ENCODE measurements around the gene COA7. TPM values are rescaled to one million over a fixed set of nuclear protein-coding genes. Genes with fewer than 3 reads are reported as not detected.

Gene COA7
- total RNA-seq, 1 donor from 2014 or later = 13.0 TPM

DNA sequence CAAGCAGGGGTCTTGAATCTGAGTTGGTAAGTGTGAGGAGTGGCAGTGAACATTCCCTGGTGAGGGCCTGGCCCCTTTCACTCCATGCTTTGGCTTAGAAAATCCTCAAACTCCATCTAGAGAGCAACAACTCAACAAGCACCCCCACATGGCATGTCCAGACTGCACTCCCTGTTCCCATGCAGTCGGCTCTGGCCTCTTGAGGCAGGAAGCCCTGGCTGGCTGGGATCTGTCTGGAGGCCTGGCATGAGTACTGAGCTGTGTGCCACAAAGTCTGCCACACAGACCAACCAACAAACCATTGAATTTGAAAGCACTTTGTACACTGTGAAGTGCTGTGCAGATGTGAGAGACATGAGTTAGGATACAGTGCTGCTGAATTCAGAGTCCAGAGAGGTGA is 25.2 kb downstream of the COA7 start:
- no peaks in the 10 kb centered on the region for H3K36me3 ChIP-seq
- no peak overlapping the region for H3K4me3 Mint-ChIP-seq
- peak overlapping the region; percentile 87 for H3K27ac Mint-ChIP-seq
- TF ChIP-seq, protein P1, sequence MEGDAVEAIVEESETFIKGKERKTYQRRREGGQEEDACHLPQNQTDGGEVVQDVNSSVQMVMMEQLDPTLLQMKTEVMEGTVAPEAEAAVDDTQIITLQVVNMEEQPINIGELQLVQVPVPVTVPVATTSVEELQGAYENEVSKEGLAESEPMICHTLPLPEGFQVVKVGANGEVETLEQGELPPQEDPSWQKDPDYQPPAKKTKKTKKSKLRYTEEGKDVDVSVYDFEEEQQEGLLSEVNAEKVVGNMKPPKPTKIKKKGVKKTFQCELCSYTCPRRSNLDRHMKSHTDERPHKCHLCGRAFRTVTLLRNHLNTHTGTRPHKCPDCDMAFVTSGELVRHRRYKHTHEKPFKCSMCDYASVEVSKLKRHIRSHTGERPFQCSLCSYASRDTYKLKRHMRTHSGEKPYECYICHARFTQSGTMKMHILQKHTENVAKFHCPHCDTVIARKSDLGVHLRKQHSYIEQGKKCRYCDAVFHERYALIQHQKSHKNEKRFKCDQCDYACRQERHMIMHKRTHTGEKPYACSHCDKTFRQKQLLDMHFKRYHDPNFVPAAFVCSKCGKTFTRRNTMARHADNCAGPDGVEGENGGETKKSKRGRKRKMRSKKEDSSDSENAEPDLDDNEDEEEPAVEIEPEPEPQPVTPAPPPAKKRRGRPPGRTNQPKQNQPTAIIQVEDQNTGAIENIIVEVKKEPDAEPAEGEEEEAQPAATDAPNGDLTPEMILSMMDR (IDR thresholded peaks at IDR 0.05) = no peak
- TF ChIP-seq EZH2phosphoT487 (IDR thresholded peaks at IDR 0.05) (no peak), EZH2 (IDR thresholded peaks at IDR 0.05) (no peak)
- H3K27me3 ChIP-seq = no peaks in the 10 kb centered on the region
- H3K9ac ChIP-seq = no peak overlapping the region
- H4K20me1 ChIP-seq (ENCODE audit: low read depth) = no peaks in the 10 kb centered on the region
- no peak overlapping the region for H3K4me3 ChIP-seq
- no peak overlapping the region for H3K27ac ChIP-seq
- no peak for DNase-seq (ENCODE audit: low spot score)
- no peak overlapping the region for H3K4me2 ChIP-seq
- H3K79me2 ChIP-seq (ENCODE audit: low read depth) = no peaks in the 10 kb centered on the region
- peaks cover 16% of the 10 kb centered on the region for H3F3A ChIP-seq (ENCODE audit: low read depth)
- H3K9me3 Mint-ChIP-seq = no peaks in the 10 kb centered on the region
- no peaks in the 10 kb centered on the region for H3K4me1 ChIP-seq
- peaks cover 11% of the 10 kb centered on the region for H3K4me1 Mint-ChIP-seq
- no peak overlapping the region for H2AFZ ChIP-seq (replicated peaks)
- no peaks in the 10 kb centered on the region for H3K9me3 ChIP-seq (ENCODE audit: low read depth)
- peaks cover 6% of the 10 kb centered on the region for H3K27me3 Mint-ChIP-seq (ENCODE audit: insufficient read depth, low read depth)
- H3K36me3 Mint-ChIP-seq = no peaks in the 10 kb centered on the region

DNA sequence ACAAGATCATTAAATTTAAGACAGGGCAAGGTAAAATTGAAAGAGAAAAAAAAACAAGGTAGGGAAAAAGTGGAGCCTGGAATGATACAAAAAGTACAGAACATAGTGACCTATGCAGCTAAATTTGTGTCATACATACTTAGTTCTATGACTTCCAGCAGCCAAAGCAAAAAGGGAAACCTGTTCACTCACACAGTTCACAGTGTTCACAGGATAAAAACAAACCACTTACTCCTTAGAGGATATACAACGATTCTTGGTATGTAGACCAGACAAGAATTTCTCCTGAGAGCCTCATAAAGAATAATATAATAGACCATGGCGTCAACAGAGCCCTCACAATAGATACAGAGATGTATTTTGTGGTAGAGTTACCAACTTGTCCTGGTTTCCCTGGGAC is 27.5 kb downstream of the COA7 start:
- H3K79me2 ChIP-seq (ENCODE audit: low read depth) = no peaks in the 10 kb centered on the region
- H2AFZ ChIP-seq (replicated peaks) = no peak overlapping the region
- Mint-ChIP-seq H3K36me3 (no peaks in the 10 kb centered on the region), H3K27ac (no peak overlapping the region), H3K9me3 (no peaks in the 10 kb centered on the region), H3K4me1 (peaks cover 25% of the 10 kb centered on the region), H3K4me3 (no peak overlapping the region), H3K27me3 (ENCODE audit: insufficient read depth, low read depth) (peaks cover 7% of the 10 kb centered on the region)
- H3K9me3 ChIP-seq (ENCODE audit: low read depth) = no peaks in the 10 kb centered on the region
- H4K20me1 ChIP-seq (ENCODE audit: low read depth) = no peaks in the 10 kb centered on the region
- no peaks in the 10 kb centered on the region for H3K4me1 ChIP-seq
- TF ChIP-seq, protein P1 (IDR thresholded peaks at IDR 0.05) = no peak
- TF ChIP-seq EZH2 (IDR thresholded peaks at IDR 0.05) (no peak), EZH2phosphoT487 (IDR thresholded peaks at IDR 0.05) (no peak)
- no peak overlapping the region for H3K27ac ChIP-seq
- no peak for DNase-seq (ENCODE audit: low spot score)
- H3K9ac ChIP-seq = no peak overlapping the region
- H3K27me3 ChIP-seq = no peaks in the 10 kb centered on the region
- no peak overlapping the region for H3K4me2 ChIP-seq
- no peak overlapping the region for H3K4me3 ChIP-seq
- peaks cover 8% of the 10 kb centered on the region for H3F3A ChIP-seq (ENCODE audit: low read depth)
- no peaks in the 10 kb centered on the region for H3K36me3 ChIP-seq

- Histone ChIP-seq H2AFZ (replicated peaks) (no peak overlapping the region), H3K9me3 (ENCODE audit: low read depth) (no peaks in the 10 kb centered on the region), H3K4me2 (no peak overlapping the region), H3K79me2 (ENCODE audit: low read depth) (no peaks in the 10 kb centered on the region), H3K27me3 (no peaks in the 10 kb centered on the region), H3K4me3 (no peak overlapping the region), H3K36me3 (no peaks in the 10 kb centered on the region), H3K4me1 (no peaks in the 10 kb centered on the region), H4K20me1 (ENCODE audit: low read depth) (no peaks in the 10 kb centered on the region), H3F3A (ENCODE audit: low read depth) (peaks cover 9% of the 10 kb centered on the region), H3K9ac (no peak overlapping the region), H3K27ac (no peak overlapping the region)
- Mint-ChIP-seq H3K9me3 (no peaks in the 10 kb centered on the region), H3K4me3 (no peak overlapping the region), H3K27me3 (ENCODE audit: insufficient read depth, low read depth) (peaks cover 7% of the 10 kb centered on the region), H3K36me3 (no peaks in the 10 kb centered on the region), H3K27ac (no peak overlapping the region), H3K4me1 (peaks cover 29% of the 10 kb centered on the region)
- DNase-seq (ENCODE audit: low spot score) = no peak
- no peak for TF ChIP-seq EZH2phosphoT487 (IDR thresholded peaks at IDR 0.05)
- TF ChIP-seq EZH2 (IDR thresholded peaks at IDR 0.05) = no peak
- TF ChIP-seq, protein P1 (IDR thresholded peaks at IDR 0.05) = no peak
Measured at GRCh38 chr1:52669696-52670095, 28.5 kb downstream of the COA7 start.

Measured in neural progenitor cell (in vitro differentiated cells).